Smooth muscle cell of bladder (primary cell): Measurements from ENCODE around the gene HEPH. TPM values are rescaled to one million over a fixed set of nuclear protein-coding genes. Genes with fewer than 3 reads are reported as not detected.

ENCODE experiments used
- total RNA-seq: library from RNA; depleted of rRNA; stranded (reverse); fragments of >200 nt; gene quantifications from 2 replicates; pipeline ENCODE4 v1.2.3, GENCODE V29; 2014

Gene HEPH
- 3.1 and 15.1 TPM in 2 replicates for total RNA-seq

GRCh38 chrX:66163849-66164411 is at the start of gene HEPH:
Gene HEPH, plus strand, starts transcription at chrX:66164247. Its CDS starts 6,324 bp downstream, at chrX:66170571.

Other genes with a start within 250 kb of the HEPH start
- gene VSIG4, start 124.2 kb upstream of the HEPH start, total RNA-seq, result not detected in 2 replicates